Esophagus squamous epithelium (tissue), 4 donors: ENCODE measurements around the gene LRP10.

Source experiments
- CTCF ChIP-seq, 6 experiments: fragments of 450-650 bp in 4 of 6; fragments of 200-600 bp in 2 of 6; sonication (generic) in 2 of 6; IDR thresholded peaks; one replicate each; pipeline ENCODE4 v1.5.1; 2016 to 2019; ENCODE audit warnings: antibody characterized with exemption in 6 of 6, mild to moderate bottlenecking in 4 of 6, moderate library complexity in 4 of 6
- POLR2A ChIP-seq, 4 donors: fragments of 450-650 bp; IDR thresholded peaks; one replicate each; pipeline ENCODE4 v1.6.1; 2017; ENCODE audit warnings: antibody characterized with exemption in 4 of 4, mild to moderate bottlenecking in 4 of 4, moderate library complexity in 3 of 4

- no peak for TF ChIP-seq CTCF (IDR thresholded peaks at IDR 0.05)
- TF ChIP-seq POLR2A (IDR thresholded peaks at IDR 0.05): no peak
Observed at GRCh38 chr14:22884076-22884737, 12.7 kb downstream of the LRP10 start.
